Suprapubic skin (tissue), 4 donors: ENCODE measurements around the gene MRPS33.

Experiments
- CTCF ChIP-seq, 2 donors: fragments of 200-600 bp in 1 of 2; fragments of 450-650 bp in 1 of 2; sonication (generic) in 1 of 2; IDR thresholded peaks; one replicate each; pipeline ENCODE4 v1.5.1; 2016 to 2019; ENCODE audit warnings: antibody characterized with exemption in 2 of 2, mild to moderate bottlenecking in 1 of 2, moderate library complexity in 1 of 2
- POLR2A ChIP-seq, 2 donors: fragments of 450-650 bp; IDR thresholded peaks; one replicate each; pipeline ENCODE4 v1.6.1; 2017; ENCODE audit warnings: antibody characterized with exemption in 2 of 2, mild to moderate bottlenecking in 2 of 2, moderate library complexity in 2 of 2
- POLR2AphosphoS5 ChIP-seq, 3 donors: sonication (generic); formaldehyde crosslinking; IDR thresholded peaks; one replicate each; pipeline ENCODE4 v1.6.1; 2017; ENCODE audit warnings: antibody characterized with exemption in 3 of 3

DNA sequence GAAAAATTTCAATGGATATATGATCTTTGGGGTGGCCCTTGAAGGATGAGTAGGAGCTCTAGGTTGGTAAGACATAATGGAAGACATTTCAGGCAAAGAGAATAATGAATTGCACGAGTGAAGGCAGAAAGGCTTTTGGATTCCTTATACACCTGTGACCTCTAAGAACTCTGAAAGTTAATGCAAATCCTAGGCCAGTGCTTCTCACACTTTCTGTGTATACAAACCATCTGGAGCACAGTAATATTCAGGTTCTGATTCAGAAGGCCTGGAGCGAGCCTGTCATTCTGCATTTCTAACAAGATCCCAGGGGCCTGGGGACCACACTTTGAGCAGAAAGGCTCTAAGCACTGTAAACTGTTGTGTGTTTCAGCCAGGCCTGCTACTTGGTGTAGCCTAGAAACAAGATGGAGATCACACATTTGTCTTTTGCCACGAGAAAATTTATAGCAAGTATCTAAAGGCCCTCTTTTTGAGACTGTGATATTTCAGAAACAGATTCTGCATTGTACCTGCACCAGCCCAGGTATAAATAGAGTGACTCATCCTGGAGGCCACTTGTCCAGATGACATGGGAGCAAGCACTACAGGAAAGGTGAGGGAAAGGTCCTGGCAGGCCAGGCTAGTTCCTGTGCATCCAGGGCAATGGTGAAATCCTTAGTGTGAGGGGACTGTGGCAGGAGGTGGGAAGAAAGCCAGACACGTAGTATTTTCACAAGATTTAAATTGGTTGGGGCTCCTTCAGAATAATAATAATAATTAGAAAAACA lies 24.4 kb downstream of the MRPS33 start:
- TF ChIP-seq POLR2A (IDR thresholded peaks at IDR 0.05) = no peak
- TF ChIP-seq POLR2AphosphoS5 (IDR thresholded peaks at IDR 0.05) = no peak
- TF ChIP-seq CTCF (IDR thresholded peaks at IDR 0.05) = no peak
